Measurements from ENCODE around the gene ITPKB.

The ITPKB gene

DNA sequence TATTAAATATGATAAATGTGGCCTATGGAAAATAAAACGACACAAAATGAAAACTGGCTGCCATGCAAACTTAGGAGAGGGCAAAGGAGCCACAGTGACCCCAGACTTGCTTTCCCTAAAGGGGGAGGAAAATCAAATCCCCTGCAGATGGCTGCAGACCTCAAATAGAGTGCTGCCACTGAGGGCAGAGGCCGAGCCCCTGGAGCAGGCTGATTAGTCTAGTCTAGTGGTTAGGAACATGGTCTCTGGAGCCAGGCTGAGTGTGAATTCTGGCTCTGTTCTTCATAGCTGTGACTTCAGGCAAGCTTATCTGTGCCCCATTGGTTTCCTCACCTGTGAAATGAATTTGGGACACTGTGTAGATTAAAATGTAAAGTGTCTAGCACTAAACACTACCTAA is 60.8 kb downstream of the ITPKB start:
- DNase-seq (ENCODE audit: low read depth), result no peak
- TF ChIP-seq, protein P1, sequence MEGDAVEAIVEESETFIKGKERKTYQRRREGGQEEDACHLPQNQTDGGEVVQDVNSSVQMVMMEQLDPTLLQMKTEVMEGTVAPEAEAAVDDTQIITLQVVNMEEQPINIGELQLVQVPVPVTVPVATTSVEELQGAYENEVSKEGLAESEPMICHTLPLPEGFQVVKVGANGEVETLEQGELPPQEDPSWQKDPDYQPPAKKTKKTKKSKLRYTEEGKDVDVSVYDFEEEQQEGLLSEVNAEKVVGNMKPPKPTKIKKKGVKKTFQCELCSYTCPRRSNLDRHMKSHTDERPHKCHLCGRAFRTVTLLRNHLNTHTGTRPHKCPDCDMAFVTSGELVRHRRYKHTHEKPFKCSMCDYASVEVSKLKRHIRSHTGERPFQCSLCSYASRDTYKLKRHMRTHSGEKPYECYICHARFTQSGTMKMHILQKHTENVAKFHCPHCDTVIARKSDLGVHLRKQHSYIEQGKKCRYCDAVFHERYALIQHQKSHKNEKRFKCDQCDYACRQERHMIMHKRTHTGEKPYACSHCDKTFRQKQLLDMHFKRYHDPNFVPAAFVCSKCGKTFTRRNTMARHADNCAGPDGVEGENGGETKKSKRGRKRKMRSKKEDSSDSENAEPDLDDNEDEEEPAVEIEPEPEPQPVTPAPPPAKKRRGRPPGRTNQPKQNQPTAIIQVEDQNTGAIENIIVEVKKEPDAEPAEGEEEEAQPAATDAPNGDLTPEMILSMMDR (IDR thresholded peaks at IDR 0.05; ENCODE audit: low read depth, low read length, missing control alignments), result no peak
- no peak overlapping the region for H3K4me3 ChIP-seq (ENCODE audit: low read depth, low read length)
- in situ Hi-C loops (cut with HindIII; ENCODE audit: low sequenced_read_pairs), result no loop called here

DNA sequence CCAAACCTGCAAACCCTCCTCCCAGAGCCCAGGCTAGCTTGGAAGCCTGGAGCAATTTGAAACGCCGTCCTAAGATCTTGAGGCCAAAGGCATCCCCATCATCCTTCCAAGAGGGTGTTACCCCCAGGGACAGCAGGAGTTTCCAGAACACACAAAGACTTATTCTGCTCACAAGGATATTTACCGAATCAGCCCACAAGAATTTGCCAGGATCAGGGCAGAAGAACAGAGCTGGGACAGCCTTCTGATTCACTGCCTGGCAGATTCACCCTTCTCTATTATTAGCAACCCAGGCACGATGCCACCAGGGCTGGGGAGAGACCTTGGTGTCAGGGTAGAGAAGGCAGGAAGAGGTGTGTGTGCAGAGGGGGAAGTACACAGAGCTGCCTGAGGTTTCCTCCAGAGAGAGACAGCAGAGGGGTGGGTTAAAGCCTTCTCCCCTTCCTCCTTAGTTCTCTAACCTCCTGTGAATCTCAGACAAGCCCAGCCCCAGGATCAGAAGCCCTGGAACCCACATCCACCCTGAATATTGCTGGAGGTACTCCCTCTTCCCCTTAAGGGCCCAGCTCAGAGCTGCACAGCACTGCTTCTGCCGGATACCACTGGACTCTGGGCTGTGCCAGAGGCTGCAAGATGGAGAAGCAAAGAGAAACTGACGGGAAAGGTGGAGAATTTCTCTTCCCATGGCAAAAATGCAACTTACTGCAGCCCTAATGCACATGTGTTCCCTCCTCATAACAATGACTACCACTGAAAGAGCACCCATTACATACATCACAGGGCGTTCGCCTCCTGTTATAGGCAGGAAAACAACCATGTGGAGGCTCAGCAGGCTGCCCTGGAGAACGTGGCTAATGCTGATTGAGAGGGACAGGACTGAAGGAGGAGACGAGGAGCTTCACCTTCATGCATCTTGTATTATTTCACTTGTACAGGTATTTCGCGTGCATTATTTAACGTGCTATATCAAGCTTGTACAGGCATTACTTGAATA is 61.8 kb downstream of the ITPKB start:
- in situ Hi-C loops (cut with HindIII; ENCODE audit: low sequenced_read_pairs), result no loop called here
- peak; percentile 70 for DNase-seq (ENCODE audit: low read depth)
- H3K4me3 ChIP-seq (ENCODE audit: low read depth, low read length), result no peak overlapping the region
- TF ChIP-seq, protein P1 (IDR thresholded peaks at IDR 0.05; ENCODE audit: low read depth, low read length, missing control alignments), result peak; percentile 17

DNA sequence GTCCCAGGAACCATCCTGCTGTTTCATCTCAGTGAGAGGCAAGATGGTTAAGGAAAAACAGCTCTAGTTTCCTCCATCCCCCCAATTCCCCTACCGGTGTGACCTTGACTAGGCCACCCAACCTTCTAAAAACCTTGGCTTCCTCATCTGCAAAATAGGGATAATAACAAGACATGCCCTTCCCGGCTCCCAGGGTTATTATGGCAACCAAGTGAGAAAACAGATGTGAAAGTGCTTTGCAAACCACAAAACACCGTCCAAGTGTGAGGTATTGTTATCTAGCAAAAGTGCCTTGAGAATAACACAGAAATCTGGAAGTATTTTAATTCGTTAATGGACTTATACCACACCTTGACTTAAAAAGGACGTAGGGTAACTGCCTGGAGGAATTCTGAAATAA is 62.7 kb downstream of the ITPKB start:
- no peak for DNase-seq (ENCODE audit: low read depth)
- TF ChIP-seq, protein P1 (IDR thresholded peaks at IDR 0.05; ENCODE audit: low read depth, low read length, missing control alignments), result no peak
- no peak overlapping the region for H3K4me3 ChIP-seq (ENCODE audit: low read depth, low read length)
- in situ Hi-C loops (cut with HindIII; ENCODE audit: low sequenced_read_pairs), result no loop called here

DNA sequence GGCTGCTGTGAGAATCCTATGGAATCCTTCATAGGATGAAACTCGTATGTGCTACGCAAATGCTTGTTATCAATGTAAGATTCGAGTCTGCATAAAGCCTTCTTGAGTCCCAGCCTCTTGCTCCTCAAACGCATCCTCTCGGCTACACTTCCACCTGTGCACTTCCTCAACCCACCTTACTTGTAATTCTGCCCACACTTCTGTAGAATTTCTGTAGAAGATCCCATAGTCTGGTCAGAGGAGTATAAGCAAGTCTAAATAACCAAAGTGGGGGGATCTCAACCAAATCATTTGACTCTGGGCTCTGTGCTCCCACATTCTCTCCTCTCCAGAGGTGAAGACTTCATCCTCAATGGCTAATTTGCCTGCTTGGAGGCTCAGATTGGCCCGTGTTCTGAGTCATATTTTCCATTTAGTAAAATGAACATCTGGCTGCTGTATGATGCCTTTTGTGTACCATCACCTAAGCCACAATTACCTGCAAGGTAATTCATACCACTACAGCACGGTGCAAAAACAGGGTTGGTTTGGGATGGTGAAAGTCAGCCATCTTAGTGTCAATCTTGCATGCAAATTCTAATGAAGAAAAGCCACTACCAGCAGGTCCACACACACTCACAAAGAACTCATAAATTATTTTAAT is 63.2 kb downstream of the ITPKB start:
- no peak overlapping the region for H3K4me3 ChIP-seq (ENCODE audit: low read depth, low read length)
- no peak for DNase-seq (ENCODE audit: low read depth)
- in situ Hi-C loops (cut with HindIII; ENCODE audit: low sequenced_read_pairs), result no loop called here
- TF ChIP-seq, protein P1 (IDR thresholded peaks at IDR 0.05; ENCODE audit: low read depth, low read length, missing control alignments), result no peak

DNA sequence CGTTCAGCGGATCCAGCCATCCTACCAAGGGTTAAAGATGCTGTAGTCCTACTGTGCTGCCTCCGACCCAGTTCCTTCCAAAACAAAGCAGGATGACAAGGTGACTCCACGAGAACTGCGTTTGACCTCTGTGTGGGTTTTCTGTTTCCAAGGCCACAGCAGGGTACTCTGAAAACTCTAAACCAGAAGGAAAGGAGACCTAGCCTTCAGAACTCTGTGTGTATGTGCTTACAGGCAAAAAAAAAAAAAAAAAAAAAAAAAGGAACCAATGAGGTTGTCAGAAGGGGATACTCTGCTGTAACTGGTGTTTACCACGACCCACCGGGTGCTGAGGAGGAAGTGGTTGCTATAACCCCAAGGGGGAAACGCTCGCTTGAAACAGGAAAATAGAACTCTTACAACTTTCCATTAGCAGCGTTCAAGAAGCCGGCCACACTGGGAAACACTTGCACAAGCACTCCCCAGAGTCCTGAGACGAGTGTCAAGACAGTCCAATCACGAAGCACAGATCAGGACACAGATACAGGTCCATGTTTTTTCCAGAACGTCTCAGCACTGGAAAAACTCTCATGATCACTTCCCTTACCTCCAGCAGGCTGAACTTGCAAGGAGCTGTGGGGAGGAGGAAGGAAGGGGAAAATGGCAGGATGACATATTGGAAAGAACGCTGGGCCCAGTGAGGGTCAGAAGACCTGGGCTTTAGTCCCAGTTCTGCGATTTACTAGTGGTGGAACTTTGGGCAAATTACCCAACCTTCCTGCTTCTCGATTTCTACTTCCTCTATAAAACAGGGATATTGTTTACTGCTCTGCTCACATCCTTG is 64.0 kb downstream of the ITPKB start:
- in situ Hi-C loops (cut with HindIII; ENCODE audit: low sequenced_read_pairs), result no loop called here
- no peak for DNase-seq (ENCODE audit: low read depth)
- TF ChIP-seq, protein P1 (IDR thresholded peaks at IDR 0.05; ENCODE audit: low read depth, low read length, missing control alignments), result no peak
- H3K4me3 ChIP-seq (ENCODE audit: low read depth, low read length), result no peak overlapping the region

DNA sequence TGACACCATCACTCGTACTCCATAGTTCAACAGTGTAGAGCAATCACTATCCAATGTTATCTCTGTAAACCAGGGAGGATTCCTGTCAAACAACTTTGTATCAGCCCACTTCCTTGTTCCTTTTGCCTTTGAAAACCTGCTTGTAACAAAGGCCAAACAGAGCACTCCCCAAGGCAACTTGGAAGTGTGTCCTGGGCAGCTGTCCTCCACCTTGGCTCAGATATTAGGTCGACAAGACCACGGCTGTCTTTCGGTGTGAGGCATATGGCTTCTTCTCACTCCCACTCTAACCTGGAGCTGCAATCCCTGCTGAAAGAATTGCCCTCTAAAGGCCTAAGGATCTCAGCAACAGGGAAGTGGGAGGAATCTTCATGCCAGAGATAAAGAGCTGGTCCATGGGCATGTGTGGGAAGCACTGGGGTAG is 66.7 kb downstream of the ITPKB start:
- no peak for DNase-seq (ENCODE audit: low read depth)
- TF ChIP-seq, protein P1 (IDR thresholded peaks at IDR 0.05; ENCODE audit: low read depth, low read length, missing control alignments), result no peak
- H3K4me3 ChIP-seq (ENCODE audit: low read depth, low read length), result no peak overlapping the region
- in situ Hi-C loops (cut with HindIII; ENCODE audit: low sequenced_read_pairs), result no loop called here
